NCI-H446 (cell line): ENCODE measurements around the gene ACADS.
"Not testable (repeated sequence)": the region's sequence is repeated elsewhere in the genome, so short reads cannot be mapped to it uniquely, and the experiment has no call there.

Source experiments
- DNase-seq, 2 experiments: peaks; one replicate each; lab custom pipeline; 2025; lab: John Stamatoyannopoulos, UW

The ACADS gene

GRCh38 chr12:120726961-120727360 lies 1.3 kb downstream of the ACADS start:
- DNase-seq = no peak

DNA sequence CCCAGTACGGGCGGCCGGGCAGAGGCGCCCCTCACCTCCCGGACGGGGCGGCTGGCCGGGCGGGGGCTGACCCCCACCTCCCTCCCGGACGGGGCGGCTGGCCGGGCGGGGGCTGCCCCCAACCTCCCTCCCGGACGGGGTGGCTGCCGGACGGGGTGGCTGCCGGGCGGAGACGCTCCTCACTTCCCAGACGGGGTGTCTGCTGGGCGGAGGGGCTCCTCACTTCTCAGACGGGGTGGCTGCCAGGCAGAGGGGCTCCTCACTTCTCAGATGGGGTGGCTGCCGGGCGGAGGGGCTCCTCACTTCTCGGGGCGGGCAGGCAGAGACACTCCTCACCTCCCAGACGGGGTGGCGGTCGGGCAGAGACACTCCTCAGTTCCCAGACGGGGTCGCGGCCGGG lies 6.6 kb downstream of the ACADS start:
- DNase-seq = not testable (repeated sequence)

- DNase-seq = no peak
Observed at GRCh38 chr12:120733574-120733973, 7.9 kb downstream of the ACADS start.

GRCh38 chr12:120734210-120734609 lies 8.6 kb downstream of the ACADS start:
- DNase-seq = no peak

DNA sequence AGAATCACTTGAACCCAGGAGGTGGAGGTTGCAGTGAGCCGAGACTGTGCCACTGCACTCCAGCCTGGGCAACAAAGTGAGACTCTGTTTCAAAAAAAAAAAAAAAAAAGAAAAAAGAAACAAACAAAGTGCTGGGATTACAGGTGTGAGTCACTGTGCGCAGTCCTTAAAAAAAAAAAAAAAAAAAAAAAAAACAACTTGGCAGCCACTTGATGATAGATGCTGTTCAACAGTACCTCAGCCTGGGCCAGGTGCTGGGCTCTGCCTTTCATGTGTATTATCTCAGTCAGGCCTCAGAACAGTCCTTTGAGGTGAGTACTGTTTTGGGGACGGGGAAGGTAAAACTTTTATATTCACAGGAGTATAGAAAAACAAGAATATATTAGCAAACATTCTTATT lies 9.6 kb downstream of the ACADS start:
- DNase-seq = no peak

GRCh38 chr12:120736404-120737331 lies 11.0 kb downstream of the ACADS start:
- DNase-seq = no peak

DNA sequence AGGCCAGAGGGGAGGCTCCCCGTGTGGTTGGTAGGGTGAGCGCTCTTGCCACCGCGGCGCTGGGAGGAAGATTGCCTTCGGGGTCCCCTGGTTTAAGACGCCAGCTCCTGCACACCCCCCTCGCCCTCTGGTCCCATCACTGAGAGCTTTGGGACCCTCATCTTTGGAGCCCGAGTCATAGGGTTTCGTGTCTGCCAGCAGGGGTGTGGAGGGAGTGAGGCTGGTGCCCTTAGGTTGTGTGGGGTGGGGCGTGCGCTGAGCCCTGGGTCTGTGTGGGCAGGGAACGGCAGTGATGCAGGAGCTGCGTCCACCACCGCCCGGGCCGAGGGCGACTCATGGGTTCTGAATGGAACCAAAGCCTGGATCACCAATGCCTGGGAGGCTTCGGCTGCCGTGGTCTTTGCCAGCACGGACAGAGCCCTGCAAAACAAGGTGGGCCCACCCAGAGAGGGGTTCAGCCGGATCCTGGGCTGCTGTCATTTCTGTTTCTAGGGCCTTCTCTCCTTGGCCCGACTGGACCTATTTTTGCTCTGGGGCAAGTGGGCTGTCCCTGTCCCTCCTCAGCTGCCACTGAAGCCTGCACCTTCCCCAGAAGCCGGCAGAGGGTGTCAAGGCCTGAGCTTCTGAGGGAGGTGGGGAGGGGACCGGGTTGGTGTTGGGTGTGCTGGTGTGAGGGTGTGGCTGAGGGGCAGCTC lies 12.1 kb downstream of the ACADS start:
- DNase-seq = no peak

GRCh38 chr12:120738252-120739030 lies 12.8 kb downstream of the ACADS start:
- DNase-seq = no peak

GRCh38 chr12:120739031-120739762 lies 13.6 kb downstream of the ACADS start:
- DNase-seq = no peak

DNA sequence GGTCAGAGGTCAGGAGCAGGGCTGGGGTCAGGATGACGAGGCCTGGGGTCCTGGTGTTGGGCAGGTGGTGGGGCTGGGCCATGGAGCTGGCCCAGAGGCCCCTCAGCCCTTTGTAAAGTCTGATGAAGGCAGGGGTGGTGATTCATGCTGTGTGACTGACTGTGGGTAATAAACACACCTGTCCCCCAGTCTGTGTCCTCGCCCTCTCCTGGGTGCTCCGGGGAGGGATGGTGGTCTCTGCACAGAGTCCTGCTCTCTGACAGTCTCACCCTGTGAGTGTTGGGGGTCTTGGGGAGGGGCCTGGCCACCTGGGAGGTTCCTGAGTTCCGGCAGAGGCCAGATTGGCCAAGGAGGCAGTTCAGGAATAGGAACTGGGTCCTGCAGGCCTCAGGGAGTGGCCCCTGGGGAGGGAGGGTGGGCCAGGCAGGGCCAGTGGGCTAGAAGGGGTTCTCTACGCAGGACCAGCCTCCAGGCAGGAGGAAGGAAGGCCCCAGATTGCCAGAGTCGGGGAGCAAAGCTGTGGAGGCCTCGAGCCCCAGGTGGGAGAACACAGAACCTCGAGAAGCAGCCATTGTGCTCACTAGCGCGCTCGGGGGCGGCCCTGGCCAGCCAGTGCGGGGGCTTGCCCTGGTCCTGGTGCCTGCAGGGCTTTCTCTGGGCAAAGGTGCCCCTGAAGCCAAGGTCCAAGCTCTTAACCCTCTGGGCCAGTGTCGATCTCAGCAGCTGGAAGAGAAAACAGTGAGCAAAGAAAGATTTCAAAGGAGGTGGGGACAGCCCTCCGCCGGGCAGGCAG lies 14.4 kb downstream of the ACADS start:
- no peak for DNase-seq

DNA sequence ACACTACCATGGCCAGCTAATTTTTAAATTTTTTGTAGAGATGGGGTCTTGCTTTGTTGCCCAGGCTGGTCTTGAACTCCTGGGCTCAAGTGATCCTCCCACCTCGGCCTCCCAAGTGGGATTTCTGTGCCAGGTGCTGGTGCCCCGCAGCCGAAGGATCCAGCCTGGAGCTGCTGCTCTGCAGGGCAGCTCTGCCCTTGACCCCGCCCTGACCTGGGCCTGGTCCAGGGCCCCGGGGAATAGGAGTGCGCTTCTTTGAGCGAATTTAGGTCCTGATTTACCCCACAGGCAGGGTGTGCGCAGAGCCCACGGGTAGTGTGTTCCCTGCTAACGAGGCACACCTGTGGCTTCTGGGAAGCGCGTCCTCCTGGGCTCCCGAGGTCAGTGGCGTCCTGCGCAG lies 15.2 kb downstream of the ACADS start:
- no peak for DNase-seq

- peak in 1 of 2 experiments; percentile 37 for DNase-seq
Observed at GRCh38 chr12:120741476-120742421, 16.1 kb downstream of the ACADS start.

GRCh38 chr12:120744922-120745493 lies 19.4 kb downstream of the ACADS start:
- DNase-seq = no peak

GRCh38 chr12:120748242-120748641 lies 22.6 kb downstream of the ACADS start:
- no peak for DNase-seq

GRCh38 chr12:120749256-120749655 lies 23.6 kb downstream of the ACADS start:
- DNase-seq = no peak

GRCh38 chr12:120750806-120751205 lies 25.2 kb downstream of the ACADS start:
- DNase-seq = no peak

DNA sequence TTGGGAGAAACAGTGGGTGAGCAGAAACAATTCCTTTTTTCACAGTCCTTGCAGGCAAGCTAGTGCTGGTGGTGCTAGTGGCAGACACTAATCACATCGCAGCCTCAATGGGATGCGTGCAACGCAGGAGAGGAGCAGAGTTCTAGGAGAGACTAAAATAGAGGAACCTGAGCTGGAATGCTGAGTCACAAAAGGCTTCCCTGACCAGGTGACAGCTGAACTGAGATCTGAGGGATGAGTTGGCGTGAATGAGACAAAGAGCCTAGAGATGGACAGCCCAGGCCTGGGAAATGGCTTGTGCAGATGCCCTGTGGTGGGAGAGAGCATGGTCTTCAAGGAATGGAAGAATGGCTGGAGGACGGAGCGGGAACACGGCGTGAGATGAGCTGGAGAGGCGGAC lies 25.8 kb downstream of the ACADS start:
- DNase-seq = no peak

- no peak for DNase-seq
Observed at GRCh38 chr12:120754792-120755191, 29.2 kb downstream of the ACADS start.

GRCh38 chr12:120755269-120755668 lies 29.6 kb downstream of the ACADS start:
- DNase-seq = no peak
